ENCODE results near the gene MTSS2.

MTSS2 gene

GRCh38 chr16:70715055-70715858, 29.4 kb upstream of the MTSS2 start:
- DNase-seq (ENCODE audit: extremely low read depth in 1 of 2, low read depth in 1 of 2) = no peak

DNA sequence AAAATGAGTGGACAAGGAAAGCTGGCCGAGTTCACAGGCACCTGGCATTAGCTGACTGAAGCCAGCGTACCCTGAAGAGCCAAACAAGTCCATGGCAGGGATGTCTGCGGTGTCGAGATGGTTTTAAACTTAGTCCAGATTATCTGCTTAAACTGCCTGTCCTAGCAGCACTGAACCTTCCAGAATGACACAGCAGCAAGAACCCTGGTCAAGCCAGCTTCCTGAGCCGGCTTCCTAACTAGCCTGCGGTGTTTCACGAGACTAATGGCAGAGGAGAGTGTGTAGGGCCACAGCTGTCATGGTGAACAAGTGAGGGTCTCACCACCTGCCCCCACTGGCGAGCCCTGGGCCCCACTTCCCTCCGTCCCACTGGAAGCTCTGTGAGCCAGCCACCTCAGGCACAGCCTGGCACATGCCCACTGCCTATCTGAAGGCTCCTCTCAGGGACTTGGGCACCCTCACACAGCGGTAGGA, 28.8 kb upstream of the MTSS2 start:
- no peak for DNase-seq (ENCODE audit: extremely low read depth in 1 of 2, low read depth in 1 of 2)

- no peak for DNase-seq (ENCODE audit: extremely low read depth in 1 of 2, low read depth in 1 of 2)
Observed at GRCh38 chr16:70713824-70714223, 28.0 kb upstream of the MTSS2 start.

- DNase-seq (ENCODE audit: extremely low read depth in 1 of 2, low read depth in 1 of 2) = no peak
Observed at GRCh38 chr16:70713342-70713741, 27.5 kb upstream of the MTSS2 start.

GRCh38 chr16:70712942-70713341, 27.1 kb upstream of the MTSS2 start:
- no peak for DNase-seq (ENCODE audit: extremely low read depth in 1 of 2, low read depth in 1 of 2)

DNA sequence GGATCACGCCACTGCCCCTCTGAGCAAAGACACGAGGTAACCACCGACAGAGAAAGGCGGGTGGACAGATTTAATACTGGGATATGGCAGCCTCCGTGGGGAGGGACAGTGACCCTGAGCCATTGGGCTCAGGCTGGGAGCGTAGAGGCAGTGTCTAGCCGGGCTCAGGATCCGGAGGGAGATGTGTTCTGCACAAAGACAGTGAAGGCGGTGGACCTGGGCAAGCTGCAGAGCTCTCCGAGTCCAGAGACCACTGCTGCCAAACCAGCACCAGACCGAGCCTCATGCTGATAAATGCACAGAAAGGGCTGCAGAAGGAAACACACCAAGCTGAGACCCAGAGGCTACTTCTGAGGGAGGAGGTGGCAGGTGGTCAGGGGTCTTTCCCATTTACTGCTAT, 26.5 kb upstream of the MTSS2 start:
- DNase-seq (ENCODE audit: extremely low read depth in 1 of 2, low read depth in 1 of 2) = no peak

GRCh38 chr16:70711211-70712031, 25.6 kb upstream of the MTSS2 start:
- DNase-seq (ENCODE audit: extremely low read depth in 1 of 2, low read depth in 1 of 2) = no peak

GRCh38 chr16:70710422-70711210, 24.8 kb upstream of the MTSS2 start:
- DNase-seq (ENCODE audit: extremely low read depth in 1 of 2, low read depth in 1 of 2) = no peak

DNA sequence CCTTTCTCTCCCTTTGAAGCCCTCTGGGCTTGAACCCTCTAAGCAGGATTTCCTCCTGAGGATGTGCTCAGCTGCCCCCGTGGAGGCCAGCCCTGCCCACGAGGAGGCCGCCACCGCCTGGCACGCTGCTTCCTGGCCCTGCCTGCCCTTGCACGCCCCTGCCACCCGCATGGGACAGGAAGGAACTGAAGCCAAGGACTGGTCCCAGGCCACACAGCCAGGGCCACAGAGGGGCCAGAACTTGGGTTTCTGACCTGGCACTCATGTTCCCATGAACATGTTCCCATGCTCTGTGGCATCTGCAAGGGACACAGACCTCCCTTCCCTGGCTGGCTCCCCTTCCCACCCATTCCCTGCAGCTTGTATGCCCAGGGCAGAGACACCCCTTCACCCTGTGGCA, 24.1 kb upstream of the MTSS2 start:
- DNase-seq (ENCODE audit: extremely low read depth in 1 of 2, low read depth in 1 of 2) = no peak

- DNase-seq (ENCODE audit: extremely low read depth in 1 of 2, low read depth in 1 of 2) = no peak
Observed at GRCh38 chr16:70709457-70709856, 23.6 kb upstream of the MTSS2 start.

GRCh38 chr16:70708366-70709246, 22.8 kb upstream of the MTSS2 start:
- no peak for DNase-seq (ENCODE audit: extremely low read depth in 1 of 2, low read depth in 1 of 2)

GRCh38 chr16:70706948-70707465, 21.2 kb upstream of the MTSS2 start:
- no peak for DNase-seq (ENCODE audit: extremely low read depth in 1 of 2, low read depth in 1 of 2)

DNA sequence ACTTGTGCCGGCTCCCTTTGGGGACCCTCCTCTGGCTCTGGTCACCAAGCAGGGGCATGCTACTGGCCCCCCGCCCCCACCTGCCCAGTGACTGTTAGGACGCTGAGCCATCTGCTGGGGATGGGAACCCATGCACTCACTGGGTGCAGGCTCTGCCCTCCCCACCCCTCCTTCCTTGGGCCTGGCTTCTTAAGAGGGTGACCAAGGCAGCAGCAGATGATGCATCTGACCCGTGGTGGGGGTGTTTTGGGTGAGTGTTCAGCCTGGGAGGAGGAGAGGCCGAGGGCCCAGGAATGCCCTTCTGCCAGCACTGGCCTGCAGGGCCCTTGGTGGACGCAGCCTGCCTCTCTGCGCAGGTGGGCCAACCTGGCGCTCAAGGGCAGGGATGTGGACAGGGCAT, 19.2 kb upstream of the MTSS2 start:
- no peak for DNase-seq (ENCODE audit: extremely low read depth in 1 of 2, low read depth in 1 of 2)

- DNase-seq (ENCODE audit: extremely low read depth in 1 of 2, low read depth in 1 of 2) = no peak
Observed at GRCh38 chr16:70704586-70704985, 18.7 kb upstream of the MTSS2 start.

- no peak for DNase-seq (ENCODE audit: extremely low read depth in 1 of 2, low read depth in 1 of 2)
Observed at GRCh38 chr16:70703835-70704381, 18.1 kb upstream of the MTSS2 start.

- no peak for DNase-seq (ENCODE audit: extremely low read depth in 1 of 2, low read depth in 1 of 2)
Observed at GRCh38 chr16:70703041-70703834, 17.4 kb upstream of the MTSS2 start.

GRCh38 chr16:70702624-70703023, 16.8 kb upstream of the MTSS2 start:
- DNase-seq (ENCODE audit: extremely low read depth in 1 of 2, low read depth in 1 of 2) = no peak

GRCh38 chr16:70701998-70702397, 16.1 kb upstream of the MTSS2 start:
- no peak for DNase-seq (ENCODE audit: extremely low read depth in 1 of 2, low read depth in 1 of 2)

GRCh38 chr16:70701596-70701995, 15.7 kb upstream of the MTSS2 start:
- no peak for DNase-seq (ENCODE audit: extremely low read depth in 1 of 2, low read depth in 1 of 2)

All from activated CD8-positive, alpha-beta memory T cell treated with anti-CD3 and anti-CD28 coated beads for 1 hour (primary cell).